Measurements from ENCODE around the gene MYRFL.

MYRFL gene

GRCh38 chr12:69894800-69895383 is 69.9 kb downstream of the MYRFL start:
- no peak for DNase-seq (ENCODE audit: low read depth in 4 of 4, low spot score in 1 of 4)

GRCh38 chr12:69896653-69897381 is 71.8 kb downstream of the MYRFL start:
- no peak for DNase-seq (ENCODE audit: low read depth in 4 of 4, low spot score in 1 of 4)

DNA sequence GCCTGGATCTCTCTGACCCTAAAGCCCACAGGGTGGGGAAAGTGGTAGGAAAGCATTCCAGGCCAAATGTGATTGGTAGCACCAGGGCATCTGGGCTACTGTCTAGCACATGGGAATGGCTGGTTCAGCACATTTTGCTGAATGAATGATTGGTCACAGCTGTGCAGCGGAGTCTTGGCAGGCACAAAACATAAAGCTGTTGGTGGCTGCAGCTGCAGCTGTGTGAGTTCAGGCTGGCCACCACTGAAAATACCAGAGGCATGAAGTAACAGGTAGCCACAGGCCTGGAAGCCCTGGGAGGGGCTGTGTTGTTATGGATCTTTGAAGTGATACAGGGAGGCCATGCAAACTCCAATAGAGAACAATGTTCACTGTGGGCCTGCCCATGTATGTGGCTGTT is 72.7 kb downstream of the MYRFL start:
- DNase-seq (ENCODE audit: low read depth in 4 of 4, low spot score in 1 of 4), result no peak

DNA sequence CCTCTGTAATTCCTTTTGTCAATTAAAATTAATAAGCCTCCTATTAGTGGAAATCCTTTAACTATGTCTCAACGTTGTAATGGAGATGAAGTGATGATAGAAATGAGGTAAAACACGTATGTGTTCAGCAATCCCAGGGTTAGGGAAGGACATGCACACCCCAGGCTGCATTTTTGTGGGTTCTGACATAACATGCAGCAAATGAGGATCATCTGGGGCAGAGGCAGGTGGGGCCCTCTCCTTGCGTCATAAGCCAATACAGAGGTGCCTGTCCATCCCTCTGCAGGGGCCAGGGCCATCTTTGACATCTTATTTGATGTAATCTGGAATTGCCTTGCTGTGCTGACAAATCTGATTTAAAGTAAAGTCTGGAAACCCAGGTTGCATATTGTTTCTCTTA is 73.2 kb downstream of the MYRFL start:
- no peak for DNase-seq (ENCODE audit: low read depth in 4 of 4, low spot score in 1 of 4)

- DNase-seq (ENCODE audit: low read depth in 4 of 4, low spot score in 1 of 4), result peak; percentile 30 to 50 (median 47)
Measured at GRCh38 chr12:69900720-69901131, 75.7 kb downstream of the MYRFL start.

- DNase-seq (ENCODE audit: low read depth in 4 of 4, low spot score in 1 of 4), result no peak
Measured at GRCh38 chr12:69901221-69901905, 76.3 kb downstream of the MYRFL start.

GRCh38 chr12:69903548-69903947 is 78.5 kb downstream of the MYRFL start:
- DNase-seq (ENCODE audit: low read depth in 4 of 4, low spot score in 1 of 4), result no peak

- no peak for DNase-seq (ENCODE audit: low read depth in 4 of 4, low spot score in 1 of 4)
Measured at GRCh38 chr12:69904777-69905176, 79.8 kb downstream of the MYRFL start.

GRCh38 chr12:69905801-69906200 is 80.8 kb downstream of the MYRFL start:
- no peak for DNase-seq (ENCODE audit: low read depth in 4 of 4, low spot score in 1 of 4)

DNA sequence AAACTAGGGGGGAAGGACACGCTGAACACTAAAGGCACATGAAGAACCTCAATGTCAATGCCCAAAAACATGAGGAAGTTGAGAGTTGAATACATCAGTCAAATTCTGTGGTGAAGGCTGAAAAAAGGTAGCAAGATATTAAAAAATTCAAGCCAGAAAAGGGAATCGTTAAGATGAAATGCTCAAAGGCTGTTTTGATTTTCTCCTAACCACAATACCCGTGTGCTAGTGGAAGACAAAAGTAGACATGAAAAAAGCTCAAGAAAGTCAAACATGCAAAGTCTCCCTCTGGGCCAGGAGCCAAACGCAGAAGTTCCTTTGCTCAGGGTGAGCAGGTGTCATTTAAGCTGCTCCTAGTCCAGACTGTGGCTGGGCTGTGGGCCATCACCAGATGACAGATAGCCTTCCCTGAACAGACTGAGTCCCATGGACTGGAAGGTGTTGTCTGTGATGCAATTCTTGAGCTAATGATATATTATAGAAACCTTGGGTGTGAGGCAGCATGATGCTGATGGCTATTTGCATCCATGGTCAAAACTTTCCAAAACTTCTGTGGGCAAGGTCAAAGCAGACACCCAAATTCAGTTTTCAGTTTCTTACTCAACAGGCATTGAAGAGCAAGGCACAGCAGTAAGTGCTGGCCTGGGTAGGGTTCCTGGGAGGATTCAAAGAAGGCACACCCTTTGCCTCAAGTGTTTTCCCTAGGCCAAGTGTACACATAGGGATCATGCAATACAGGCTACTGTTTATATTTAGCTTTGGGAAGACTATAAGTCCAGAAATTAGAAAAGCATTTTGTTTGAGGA is 81.6 kb downstream of the MYRFL start:
- no peak for DNase-seq (ENCODE audit: low read depth in 4 of 4, low spot score in 1 of 4)

- DNase-seq (ENCODE audit: low read depth in 4 of 4, low spot score in 1 of 4), result no peak
Measured at GRCh38 chr12:69908203-69908602, 83.2 kb downstream of the MYRFL start.

DNA sequence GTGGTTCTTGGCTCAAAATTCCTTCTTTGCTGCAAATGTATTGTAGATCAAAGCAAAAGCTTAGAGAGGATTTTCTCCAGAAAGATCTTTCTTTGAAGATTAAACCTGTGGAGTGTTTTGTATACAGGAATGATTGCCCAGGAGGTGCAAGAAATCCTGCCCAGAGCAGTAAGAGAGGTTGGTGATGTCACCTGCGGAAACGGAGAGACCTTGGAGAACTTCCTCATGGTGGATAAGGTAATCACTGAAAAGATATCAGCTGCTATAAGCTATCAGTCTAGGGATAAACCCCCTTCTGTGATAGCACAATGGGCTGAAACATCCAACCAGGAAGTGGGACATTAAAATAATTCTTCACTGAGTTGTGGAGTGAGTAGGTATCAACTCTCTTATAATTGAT is 85.7 kb downstream of the MYRFL start:
- no peak for DNase-seq (ENCODE audit: low read depth in 4 of 4, low spot score in 1 of 4)

DNA sequence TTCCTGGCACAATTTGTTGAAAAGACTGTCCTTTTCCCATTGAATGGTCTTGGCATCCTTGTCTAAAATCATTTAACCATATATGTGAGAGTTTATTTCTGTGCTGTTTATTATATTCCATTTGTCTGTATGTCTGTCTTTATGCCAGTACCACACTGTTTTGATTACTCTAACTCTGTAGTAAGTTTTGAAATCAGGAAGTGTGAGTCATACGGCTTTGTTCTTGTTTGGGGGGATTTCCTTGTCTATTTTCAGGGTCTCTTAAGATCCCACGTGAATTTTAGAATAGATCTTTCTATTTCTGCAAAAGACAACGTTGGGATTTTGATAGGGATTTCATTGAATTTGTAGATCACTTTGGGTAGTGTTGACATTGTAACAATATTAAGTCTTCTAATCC is 88.5 kb downstream of the MYRFL start:
- DNase-seq (ENCODE audit: low read depth in 4 of 4, low spot score in 1 of 4), result no peak

GRCh38 chr12:69915964-69916363 is 90.9 kb downstream of the MYRFL start:
- no peak for DNase-seq (ENCODE audit: low read depth in 4 of 4, low spot score in 1 of 4)

- DNase-seq (ENCODE audit: low read depth in 4 of 4, low spot score in 1 of 4), result no peak
Measured at GRCh38 chr12:69916544-69917235, 91.7 kb downstream of the MYRFL start.

DNA sequence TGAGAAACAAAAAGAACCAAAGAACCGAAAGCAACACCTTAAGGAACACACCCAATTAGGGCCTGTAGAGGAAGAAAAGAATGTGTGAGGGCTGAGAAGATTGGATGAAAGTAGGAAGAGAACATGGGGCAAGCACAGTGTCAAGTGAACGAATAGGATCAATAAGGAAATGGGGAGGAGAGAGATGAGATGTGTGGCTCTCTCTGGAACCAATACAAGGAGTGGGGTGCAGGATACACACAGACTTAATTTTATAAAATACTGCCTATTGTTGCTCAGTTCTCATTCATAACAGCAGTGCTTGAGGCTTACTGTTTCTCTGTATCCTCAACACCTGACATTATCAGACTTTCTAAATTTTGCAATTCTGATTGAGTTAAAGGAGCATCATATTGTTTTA is 93.3 kb downstream of the MYRFL start:
- DNase-seq (ENCODE audit: low read depth in 4 of 4, low spot score in 1 of 4), result no peak

DNA sequence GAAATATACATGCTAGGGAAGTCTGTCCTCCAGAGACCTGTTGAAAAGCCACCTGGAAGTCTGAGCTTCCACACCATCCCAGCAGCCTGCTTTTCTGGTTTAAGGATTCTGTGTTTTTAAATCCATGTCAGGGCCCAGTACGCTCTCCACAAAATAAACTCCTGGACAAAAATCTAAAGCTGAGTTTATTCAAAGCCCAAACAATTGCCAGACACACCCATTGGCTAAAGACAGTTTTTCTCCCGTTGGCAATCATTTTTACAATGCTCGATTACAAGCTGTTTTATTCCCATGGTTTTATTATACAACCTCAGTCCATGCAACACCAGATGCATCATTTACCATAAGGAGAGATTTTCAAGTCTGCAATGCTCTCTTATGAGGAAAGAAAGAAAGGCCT is 94.5 kb downstream of the MYRFL start:
- no peak for DNase-seq (ENCODE audit: low read depth in 4 of 4, low spot score in 1 of 4)

GRCh38 chr12:69921831-69922230 is 96.8 kb downstream of the MYRFL start:
- no peak for DNase-seq (ENCODE audit: low read depth in 4 of 4, low spot score in 1 of 4)

GRCh38 chr12:69922999-69923398 is 98.0 kb downstream of the MYRFL start:
- DNase-seq (ENCODE audit: low read depth in 4 of 4, low spot score in 1 of 4), result no peak

DNA sequence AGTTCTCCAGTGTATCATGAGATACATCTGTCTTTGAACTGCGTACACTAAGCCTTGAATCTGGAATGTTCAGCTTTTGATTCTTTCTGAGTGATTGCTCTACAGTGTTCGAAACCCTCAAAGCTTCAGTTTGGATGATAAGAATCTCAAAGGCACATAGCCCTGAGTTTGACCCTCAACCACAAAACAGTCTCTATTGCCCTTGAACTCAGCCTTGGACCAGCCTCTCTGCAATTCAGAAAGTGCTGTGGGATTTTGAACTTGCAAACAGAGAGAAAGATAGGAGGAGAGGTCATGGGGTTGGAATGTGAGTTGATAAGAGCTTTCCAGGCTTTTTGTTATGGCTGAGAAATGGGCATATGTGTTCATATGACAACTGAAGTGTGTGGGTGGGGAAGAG is 100.3 kb downstream of the MYRFL start:
- no peak for DNase-seq (ENCODE audit: low read depth in 4 of 4, low spot score in 1 of 4)

DNA sequence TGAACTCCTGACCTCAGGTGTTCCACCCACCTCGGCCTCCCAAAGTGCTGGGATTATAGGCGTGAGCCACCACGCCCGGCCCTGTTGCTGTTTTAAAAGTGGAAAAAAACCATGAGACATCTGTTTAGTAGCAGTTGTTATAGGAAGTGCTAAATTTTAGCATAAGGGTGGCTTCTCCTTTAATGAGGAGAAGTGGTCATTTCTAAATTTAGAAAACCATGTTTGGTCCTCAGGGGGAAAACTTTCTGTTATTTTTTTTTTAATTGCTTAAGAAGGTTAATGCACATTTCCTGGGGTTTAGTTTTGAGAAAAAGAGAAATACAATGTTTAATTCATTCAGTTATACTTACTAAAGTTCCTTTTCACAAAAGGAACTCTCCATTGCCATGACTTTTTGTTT is 102.1 kb downstream of the MYRFL start:
- no peak for DNase-seq (ENCODE audit: low read depth in 4 of 4, low spot score in 1 of 4)

Measured in stimulated activated CD4-positive, alpha-beta T cell treated with anti-CD3 and anti-CD28 coated beads, Interleukin-1b, Interleukin-23, amount 100 ng/mL, for 24 hours (primary cell).